WTC11 (cell line): ENCODE results near the gene ABHD12B. TPM values are rescaled to one million over a fixed set of nuclear protein-coding genes. Genes with fewer than 3 reads are reported as not detected.

ENCODE experiments used
- ATAC-seq: fragments of 200-7000 bp; cut with Tn5 transposase; 2 replicates; pipeline ENCODE4 v1.10.0; 2021; ENCODE audit warnings: mild to moderate bottlenecking, moderate library complexity
- CTCF ChIA-PET: fragments of 300-600 bp; sonication (Branson Sonifier 250); formaldehyde crosslinking; loops from one replicate; lab custom pipeline; 2021; ENCODE audit warnings: antibody characterized with exemption; lab: Charles Lee
- POLR2A ChIA-PET: fragments of 350-600 bp; sonication (Branson Sonifier 250); formaldehyde crosslinking; loops from one replicate; lab custom pipeline; 2021; ENCODE audit warnings: antibody characterized with exemption; lab: Charles Lee
- DNase-seq: peaks from one replicate; pipeline ENCODE4 v3.0.0; 2021; ENCODE audit warnings: low spot score
- H3K27ac Mint-ChIP-seq: 2 replicates; pipeline ENCODE4 v1.8.0; 2021; ENCODE audit warnings: mixed read lengths
- H3K27me3 Mint-ChIP-seq: 2 replicates; pipeline ENCODE4 v1.8.0; 2021; ENCODE audit warnings: low read depth, mild to moderate bottlenecking, moderate library complexity, mixed read lengths
- H3K36me3 Mint-ChIP-seq: 2 replicates; pipeline ENCODE4 v1.8.0; 2021; ENCODE audit warnings: mixed read lengths
- H3K4me1 Mint-ChIP-seq: 2 replicates; pipeline ENCODE4 v1.8.0; 2022; ENCODE audit warnings: mixed read lengths
- H3K4me3 Mint-ChIP-seq: 2 replicates; pipeline ENCODE4 v1.8.0; 2021; ENCODE audit warnings: mild to moderate bottlenecking, moderate library complexity, mixed read lengths
- H3K9me3 Mint-ChIP-seq: 2 replicates; pipeline ENCODE4 v1.8.0; 2021; ENCODE audit warnings: mixed read lengths
- AR ChIP-seq: fragments of 250-450 bp; sonication (Bioruptor Pico); IDR thresholded peaks from 2 replicates; pipeline ENCODE4 v1.9.0; 2021; ENCODE audit warnings: mild to moderate bottlenecking
- ELF4 ChIP-seq: sonication (generic); formaldehyde crosslinking; IDR thresholded peaks from 2 replicates; pipeline ENCODE4 v1.8.1; 2022; ENCODE audit warnings: low read depth, mild to moderate bottlenecking, moderate library complexity, missing genetic modification reagents
- ERG ChIP-seq: fragments of 250-450 bp; sonication (Bioruptor Pico); IDR thresholded peaks from 2 replicates; pipeline ENCODE4 v1.8.0; 2021; ENCODE audit warnings: mild to moderate bottlenecking
- FOXK1 ChIP-seq: sonication (generic); formaldehyde crosslinking; IDR thresholded peaks from 2 replicates; pipeline ENCODE4 v1.8.0; 2022; ENCODE audit warnings: mild to moderate bottlenecking, moderate library complexity, missing genetic modification reagents
- IRF1 ChIP-seq: sonication (generic); formaldehyde crosslinking; IDR thresholded peaks from 2 replicates; pipeline ENCODE4 v1.8.0; 2023; ENCODE audit warnings: missing genetic modification reagents
- IRF2 ChIP-seq: sonication (generic); formaldehyde crosslinking; IDR thresholded peaks from 2 replicates; pipeline ENCODE4 v1.8.0; 2022; ENCODE audit warnings: low read depth, missing genetic modification reagents, borderline replicate concordance
- JAZF1 ChIP-seq: fragments of 250-450 bp; sonication (Bioruptor Pico); IDR thresholded peaks from 2 replicates; pipeline ENCODE4 v1.9.0; 2021; ENCODE audit warnings: moderate library complexity, mild to moderate bottlenecking, inconsistent platforms
- JUN ChIP-seq: sonication (generic); formaldehyde crosslinking; IDR thresholded peaks from 2 replicates; pipeline ENCODE4 v1.8.0; 2023; ENCODE audit warnings: mild to moderate bottlenecking, missing genetic modification reagents
- MXD4 ChIP-seq: fragments of 250-450 bp; sonication (Bioruptor Pico); IDR thresholded peaks from 2 replicates; pipeline ENCODE4 v1.8.0; 2021; ENCODE audit warnings: mild to moderate bottlenecking, moderate library complexity, borderline replicate concordance
- NFATC4 ChIP-seq: fragments of 250-450 bp; sonication (Bioruptor Pico); IDR thresholded peaks from 2 replicates; pipeline ENCODE4 v1.9.0; 2021; ENCODE audit warnings: mild to moderate bottlenecking
- PRRX2 ChIP-seq: fragments of 250-450 bp; sonication (Bioruptor Pico); IDR thresholded peaks from 2 replicates; pipeline ENCODE4 v1.8.0; 2021; ENCODE audit warnings: mild to moderate bottlenecking
- SMAD3 ChIP-seq: sonication (generic); formaldehyde crosslinking; IDR thresholded peaks from 2 replicates; pipeline ENCODE4 v1.8.0; 2022; ENCODE audit warnings: missing genetic modification reagents, mild to moderate bottlenecking, borderline replicate concordance
- STAT6 ChIP-seq: sonication (generic); formaldehyde crosslinking; conservative IDR thresholded peaks from 2 replicates; pipeline ENCODE4 v1.8.1; 2023; ENCODE audit warnings: mild to moderate bottlenecking, low read depth, missing genetic modification reagents, moderate library complexity
- TEAD4 ChIP-seq: sonication (generic); formaldehyde crosslinking; IDR thresholded peaks from 2 replicates; pipeline ENCODE4 v1.8.0; 2022; ENCODE audit warnings: mild to moderate bottlenecking, missing genetic modification reagents
- ZBTB21 ChIP-seq: sonication (generic); formaldehyde crosslinking; IDR thresholded peaks from 2 replicates; pipeline ENCODE4 v1.8.1; 2023; ENCODE audit warnings: mild to moderate bottlenecking, missing genetic modification reagents, borderline replicate concordance
- ZNF121 ChIP-seq: sonication (generic); formaldehyde crosslinking; IDR thresholded peaks from 2 replicates; pipeline ENCODE4 v1.8.0; 2023; ENCODE audit warnings: missing genetic modification reagents
- ZNF317 ChIP-seq: sonication (generic); formaldehyde crosslinking; IDR thresholded peaks from 2 replicates; pipeline ENCODE4 v1.8.1; 2023; ENCODE audit warnings: low read depth, mild to moderate bottlenecking, moderate library complexity, missing genetic modification reagents, borderline replicate concordance
- ZNF671 ChIP-seq: fragments of 250-450 bp; sonication (Bioruptor Pico); IDR thresholded peaks from 2 replicates; pipeline ENCODE4 v1.8.0; 2021; ENCODE audit warnings: mild to moderate bottlenecking
- total RNA-seq: library from RNA; stranded (reverse); gene quantifications from 3 replicates; pipeline ENCODE4 v1.2.3, GENCODE V29; 2021
- TF ChIP-seq, protein P1 (sequence below): sonication (generic); formaldehyde crosslinking; IDR thresholded peaks from 2 replicates; pipeline ENCODE4 v1.8.0; 2022; ENCODE audit warnings: mild to moderate bottlenecking, missing genetic modification reagents
- TF ChIP-seq, protein P2 (sequence below): sonication (generic); formaldehyde crosslinking; IDR thresholded peaks from 2 replicates; pipeline ENCODE4 v1.8.1; 2023; ENCODE audit warnings: mild to moderate bottlenecking, missing genetic modification reagents
- TF ChIP-seq, protein P3 (sequence below): sonication (generic); formaldehyde crosslinking; IDR thresholded peaks from 2 replicates; pipeline ENCODE4 v1.8.1; 2023; ENCODE audit warnings: mild to moderate bottlenecking, missing genetic modification reagents, moderate library complexity

The ABHD12B gene
- total RNA-seq, 1 experiment from 2014 or later: 156 TPM

GRCh38 chr14:50935126-50936015, 63.5 kb downstream of the ABHD12B start:
- H3K4me3 Mint-ChIP-seq: no peak overlapping the region
- POLR2A ChIA-PET: no interaction called here

GRCh38 chr14:50936016-50936340, 64.1 kb downstream of the ABHD12B start:
- no peak for DNase-seq
- ChIA-PET CTCF (no interaction called here), POLR2A (no interaction called here)
- H3K27ac Mint-ChIP-seq: no peak overlapping the region
- H3K9me3 Mint-ChIP-seq: no peaks in the 10 kb centered on the region
- no peak for ATAC-seq
- H3K27me3 Mint-ChIP-seq: no peaks in the 10 kb centered on the region
- TF ChIP-seq ERG (CRISPR knock-in tag) (no peak), PRRX2 (no peak), STAT6 (CRISPR knock-in tag) (no peak), NFATC4 (CRISPR knock-in tag) (no peak), ELF4 (CRISPR knock-in tag) (no peak), ZNF317 (no peak), TEAD4 (CRISPR knock-in tag) (no peak)
- peaks cover 46% of the 10 kb centered on the region for H3K36me3 Mint-ChIP-seq
- H3K4me1 Mint-ChIP-seq: peaks cover 15% of the 10 kb centered on the region
- H3K4me3 Mint-ChIP-seq: no peak overlapping the region

More at GRCh38 chr14:50935126-50936015, 63.5 kb downstream of the ABHD12B start:
- Mint-ChIP-seq H3K9me3 (no peaks in the 10 kb centered on the region), H3K36me3 (peaks cover 48% of the 10 kb centered on the region), H3K4me1 (peaks cover 12% of the 10 kb centered on the region), H3K27me3 (no peaks in the 10 kb centered on the region), H3K27ac (no peak overlapping the region)
- DNase-seq: no peak
- TF ChIP-seq, protein P1, sequence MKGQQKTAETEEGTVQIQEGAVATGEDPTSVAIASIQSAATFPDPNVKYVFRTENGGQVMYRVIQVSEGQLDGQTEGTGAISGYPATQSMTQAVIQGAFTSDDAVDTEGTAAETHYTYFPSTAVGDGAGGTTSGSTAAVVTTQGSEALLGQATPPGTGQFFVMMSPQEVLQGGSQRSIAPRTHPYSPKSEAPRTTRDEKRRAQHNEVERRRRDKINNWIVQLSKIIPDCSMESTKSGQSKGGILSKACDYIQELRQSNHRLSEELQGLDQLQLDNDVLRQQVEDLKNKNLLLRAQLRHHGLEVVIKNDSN: no peak
- TF ChIP-seq IRF2 (CRISPR knock-in tag) (no peak), ZNF121 (no peak), SMAD3 (CRISPR knock-in tag) (no peak), AR (no peak), ZNF671 (CRISPR knock-in tag) (no peak)
- ATAC-seq: no peak
- CTCF ChIA-PET: interaction anchor here (0.9 kb wide), 1 partner anchor 75 kb away, joined by 4 read pairs; no protein-coding TSS in a partner anchor

DNA sequence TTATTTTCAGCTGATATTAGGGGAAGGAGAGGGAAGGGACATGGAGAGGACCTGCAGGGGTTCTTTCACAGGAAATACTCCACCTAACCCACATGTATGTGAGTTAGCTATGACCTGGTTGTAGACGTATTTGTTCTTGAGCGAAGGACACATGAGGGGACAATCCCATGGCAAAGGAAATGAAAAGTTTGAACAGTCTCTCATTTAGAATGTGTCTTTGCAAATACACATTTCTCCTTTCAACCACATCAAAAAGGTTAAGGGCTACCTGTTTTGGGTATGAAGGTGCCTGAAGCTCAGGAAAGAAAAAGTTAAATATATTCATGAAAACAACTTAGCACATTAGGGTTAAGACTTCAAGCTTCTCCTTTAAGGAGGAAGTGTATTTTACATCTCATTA, 65.0 kb downstream of the ABHD12B start:
- CTCF ChIA-PET: no interaction called here
- Mint-ChIP-seq H3K27ac (no peak overlapping the region), H3K9me3 (no peaks in the 10 kb centered on the region), H3K4me1 (peaks cover 18% of the 10 kb centered on the region), H3K27me3 (no peaks in the 10 kb centered on the region), H3K36me3 (peaks cover 47% of the 10 kb centered on the region), H3K4me3 (no peak overlapping the region)
- no peak for DNase-seq
- POLR2A ChIA-PET: no interaction called here
- ATAC-seq: no peak
- TF ChIP-seq ZNF317: no peak
- no peak for TF ChIP-seq IRF1 (CRISPR knock-in tag)
- TF ChIP-seq, protein P2, sequence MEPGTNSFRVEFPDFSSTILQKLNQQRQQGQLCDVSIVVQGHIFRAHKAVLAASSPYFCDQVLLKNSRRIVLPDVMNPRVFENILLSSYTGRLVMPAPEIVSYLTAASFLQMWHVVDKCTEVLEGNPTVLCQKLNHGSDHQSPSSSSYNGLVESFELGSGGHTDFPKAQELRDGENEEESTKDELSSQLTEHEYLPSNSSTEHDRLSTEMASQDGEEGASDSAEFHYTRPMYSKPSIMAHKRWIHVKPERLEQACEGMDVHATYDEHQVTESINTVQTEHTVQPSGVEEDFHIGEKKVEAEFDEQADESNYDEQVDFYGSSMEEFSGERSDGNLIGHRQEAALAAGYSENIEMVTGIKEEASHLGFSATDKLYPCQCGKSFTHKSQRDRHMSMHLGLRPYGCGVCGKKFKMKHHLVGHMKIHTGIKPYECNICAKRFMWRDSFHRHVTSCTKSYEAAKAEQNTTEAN (CRISPR knock-in tag): no peak
- TF ChIP-seq, protein P3, sequence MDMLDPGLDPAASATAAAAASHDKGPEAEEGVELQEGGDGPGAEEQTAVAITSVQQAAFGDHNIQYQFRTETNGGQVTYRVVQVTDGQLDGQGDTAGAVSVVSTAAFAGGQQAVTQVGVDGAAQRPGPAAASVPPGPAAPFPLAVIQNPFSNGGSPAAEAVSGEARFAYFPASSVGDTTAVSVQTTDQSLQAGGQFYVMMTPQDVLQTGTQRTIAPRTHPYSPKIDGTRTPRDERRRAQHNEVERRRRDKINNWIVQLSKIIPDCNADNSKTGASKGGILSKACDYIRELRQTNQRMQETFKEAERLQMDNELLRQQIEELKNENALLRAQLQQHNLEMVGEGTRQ (CRISPR knock-in tag): no peak
- TF ChIP-seq FOXK1 (CRISPR knock-in tag): no peak
- TF ChIP-seq ZNF121: no peak
- TF ChIP-seq ZBTB21: no peak
- no peak for TF ChIP-seq JAZF1
- no peak for TF ChIP-seq JUN (CRISPR knock-in tag)
- no peak for TF ChIP-seq MXD4
- no peak for TF ChIP-seq ELF4 (CRISPR knock-in tag)
